K562 (cell line): Measurements from ENCODE around the gene ACVR2B. TPM values are rescaled to one million over a fixed set of nuclear protein-coding genes. Genes with fewer than 3 reads are reported as not detected.

Source experiments
- CEBPB ChIP-seq: fragments of 450-650 bp; IDR thresholded peaks from 2 replicates; pipeline ENCODE4 v1.6.1; 2016; ENCODE audit warnings: missing genetic modification characterization, missing compliant biosample characterization
- CTBP1 ChIP-seq: fragments of 450-650 bp; IDR thresholded peaks from 2 replicates; pipeline ENCODE4 v1.6.1; 2016; ENCODE audit warnings: borderline replicate concordance
- DPF2 ChIP-seq: fragments of 450-650 bp; IDR thresholded peaks from 2 replicates; pipeline ENCODE4 v1.6.1; 2016
- ETS1 ChIP-seq: conservative IDR thresholded peaks from 2 replicates; pipeline ENCODE4 v1.6.1; 2011; ENCODE audit warnings: low read depth, mild to moderate bottlenecking, low read length; ENCODE audit not compliant: control insufficient read depth
- FOXK1 ChIP-seq: sonication (generic); formaldehyde crosslinking; IDR thresholded peaks from 2 replicates; pipeline ENCODE4 v1.8.0; 2022; ENCODE audit warnings: missing genetic modification reagents, mild to moderate bottlenecking, borderline replicate concordance
- KAT7 ChIP-seq: sonication (generic); formaldehyde crosslinking; IDR thresholded peaks from 2 replicates; pipeline ENCODE4 v1.8.0; 2022; ENCODE audit warnings: missing genetic modification reagents, mild to moderate bottlenecking, borderline replicate concordance
- KLF13 ChIP-seq: fragments of 450-650 bp; IDR thresholded peaks from 2 replicates; pipeline ENCODE4 v1.6.1; 2016; ENCODE audit warnings: missing genetic modification characterization, low read depth, mild to moderate bottlenecking, missing compliant biosample characterization, moderate library complexity, borderline replicate concordance
- MCM3 ChIP-seq: fragments of 450-650 bp; IDR thresholded peaks from 2 replicates; pipeline ENCODE4 v1.6.1; 2016
- PCBP1 ChIP-seq: fragments of 200-400 bp; formaldehyde crosslinking; IDR thresholded peaks from 2 replicates; pipeline ENCODE4 v1.6.1; 2018; ENCODE audit warnings: mild to moderate bottlenecking, low read depth, low read length; ENCODE audit not compliant: poor library complexity, severe bottlenecking
- RBBP5 ChIP-seq: fragments of 200-600 bp; sonication (generic); IDR thresholded peaks from 2 replicates; pipeline ENCODE4 v1.6.1; 2012; ENCODE audit warnings: borderline replicate concordance, mild to moderate bottlenecking, low read length, control low read depth, inconsistent platforms; ENCODE audit not compliant: insufficient read depth, poor library complexity, severe bottlenecking
- SLC30A9 ChIP-seq: fragments of 250-450 bp; sonication (Bioruptor Pico); IDR thresholded peaks from 2 replicates; pipeline ENCODE4 v1.8.0; 2022; ENCODE audit warnings: mild to moderate bottlenecking, moderate library complexity
- SP1 ChIP-seq: sonication (generic); formaldehyde crosslinking; IDR thresholded peaks from 2 replicates; pipeline ENCODE4 v1.8.1; 2022; ENCODE audit warnings: mild to moderate bottlenecking, missing genetic modification reagents
- TEAD4 ChIP-seq, 2 experiments: sonication (generic) in 1 of 2; formaldehyde crosslinking in 1 of 2; IDR thresholded peaks; 2 replicates each; pipeline versions ENCODE4 v1.6.1 to v1.8.0; 2012 to 2022; ENCODE audit warnings: borderline replicate concordance in 1 of 2, inconsistent platforms in 1 of 2, low read length in 1 of 2, mild to moderate bottlenecking in 1 of 2, missing genetic modification reagents in 1 of 2
- YY1 ChIP-seq, 3 experiments: IDR thresholded peaks; 2 replicates each; pipeline ENCODE4 v1.6.1; 2011; ENCODE audit warnings: low read length in 2 of 3, mild to moderate bottlenecking in 2 of 3, moderate library complexity in 2 of 3, borderline replicate concordance in 1 of 3, control low read depth in 1 of 3, low read depth in 1 of 3; ENCODE audit not compliant: insufficient read depth in 3 of 3, insufficient replicate concordance in 2 of 3, control insufficient read depth in 1 of 3, insufficient read length in 1 of 3; ENCODE audit errors: extremely low read depth in 1 of 3
- ZNF592 ChIP-seq: fragments of 450-650 bp; IDR thresholded peaks from 2 replicates; pipeline ENCODE4 v1.6.1; 2017; ENCODE audit warnings: antibody characterized with exemption, mild to moderate bottlenecking
- polyA plus RNA-seq, 8 experiments: library from polyadenylated mRNA; depleted of rRNA in 4 of 8; stranded (reverse) in 5 of 8; unstranded in 3 of 8; fragments of >200 nt; fragmentation: Nextera tagmentation in 2 of 8; fragmentation: Illumina TruSeq in 1 of 8; extraction: Ambion mirVana in 2 of 8; extraction: Trizol in 1 of 8; gene quantifications; 2 replicates each; pipeline versions ENCODE4 v1.2.1 to v1.2.3, GENCODE V29; 2011 to 2014; ENCODE audit warnings: inconsistent platforms in 1 of 8, missing spikeins in 1 of 8
- total RNA-seq, 7 experiments: library from RNA; depleted of rRNA in 6 of 7; stranded (reverse); fragments of >200 nt in 6 of 7; fragmentation: Illumina TruSeq in 2 of 7; extraction: Trizol in 2 of 7; gene quantifications; 2 replicates each; pipeline versions ENCODE4 v1.2.1 to v1.2.3, GENCODE V29; 2011 to 2021; ENCODE audit warnings: low replicate concordance in 1 of 7
- TF ChIP-seq, protein P1 (sequence below): fragments of 450-650 bp; IDR thresholded peaks from 2 replicates; pipeline ENCODE4 v1.6.1; 2016; ENCODE audit warnings: antibody characterized with exemption
- TF ChIP-seq, protein P2 (sequence below): sonication (generic); formaldehyde crosslinking; IDR thresholded peaks from 2 replicates; pipeline ENCODE4 v1.9.0; 2022; ENCODE audit warnings: mild to moderate bottlenecking, missing genetic modification reagents

ACVR2B gene
- total and polyA plus RNA-seq, 9 of the 15 experiments (the other 6 are each of a cell fraction or from before 2014, with no cell fraction given) = 1.8 to 23.7 (median 7.1) TPM

DNA sequence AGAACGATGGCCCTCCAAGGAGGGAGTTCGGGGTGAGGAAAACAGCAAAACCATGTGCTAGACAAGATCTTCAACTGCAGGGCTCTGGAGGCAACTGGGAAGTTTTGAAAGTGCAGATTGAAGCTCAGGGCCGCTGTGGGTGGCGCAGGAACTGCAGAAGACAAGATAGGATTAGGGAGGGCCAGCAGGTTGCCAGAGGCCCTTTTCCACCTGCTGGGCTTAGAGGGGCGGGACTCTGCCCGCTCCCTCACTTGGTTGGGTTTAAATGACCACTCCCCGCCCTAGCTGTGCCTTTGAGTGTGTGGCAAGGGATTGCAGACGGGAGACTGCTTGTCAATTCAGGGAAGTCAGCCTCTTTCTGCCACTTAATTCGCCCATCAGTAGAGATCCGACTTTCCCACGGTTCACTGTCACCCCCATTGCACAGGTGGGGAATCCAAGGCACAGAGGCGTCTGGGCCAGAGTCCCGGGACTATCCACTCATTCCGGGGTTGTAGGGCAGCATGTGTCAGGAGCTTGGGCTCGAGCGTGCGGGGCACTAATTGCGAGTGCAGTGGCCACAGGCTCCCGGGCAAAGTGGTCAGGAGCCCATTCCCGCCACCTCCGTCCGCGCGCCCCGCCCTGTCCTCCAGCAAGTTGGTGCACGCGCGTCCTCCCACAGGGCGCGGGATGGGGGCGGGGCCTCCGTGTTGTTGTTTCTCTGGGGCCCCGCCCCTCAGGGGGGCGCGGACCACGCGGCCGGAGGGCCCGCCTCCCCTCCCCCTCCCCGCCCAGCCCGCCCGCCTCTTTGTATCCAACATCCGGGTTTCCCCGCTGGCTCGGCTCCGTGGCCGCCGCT, at the start of gene ACVR2B (continued):
- TF ChIP-seq ZNF592 (no peak), PCBP1 (peak; percentile 95), TEAD4 (IDR thresholded peaks at IDR 0.05; ENCODE audit: low read length) (no peak), TEAD4 (CRISPR knock-in tag; IDR thresholded peaks at IDR 0.05; ENCODE audit: borderline replicate concordance) (no peak), CEBPB (tag) (no peak), MCM3 (no peak), YY1 (IDR thresholded peaks at IDR 0.05; ENCODE audit: borderline replicate concordance in 1 of 3, control insufficient read depth in 1 of 3, extremely low read depth in 1 of 3, insufficient read depth in 3 of 3, insufficient read length in 1 of 3, insufficient replicate concordance in 2 of 3, low read depth in 1 of 3, low read length in 2 of 3) (peak; percentile 38 to 84 (median 78)), FOXK1 (CRISPR knock-in tag) (no peak), KAT7 (CRISPR knock-in tag) (0 out of 2 replicates have a peak, but pooled peaks have one; percentile 29), SP1 (peak; percentile 62; the same call in 1 of the 2 replicates), DPF2 (peak; percentile 35), CTBP1 (peak; percentile 41; the same call in 1 of the 2 replicates), RBBP5 (peak; percentile 17), KLF13 (tag) (peak; percentile 49; the same call in 1 of the 2 replicates), SLC30A9 (CRISPR knock-in tag) (no peak), ETS1 (peak; percentile 67; the same call in 1 of the 2 replicates)
- TF ChIP-seq, protein P1, sequence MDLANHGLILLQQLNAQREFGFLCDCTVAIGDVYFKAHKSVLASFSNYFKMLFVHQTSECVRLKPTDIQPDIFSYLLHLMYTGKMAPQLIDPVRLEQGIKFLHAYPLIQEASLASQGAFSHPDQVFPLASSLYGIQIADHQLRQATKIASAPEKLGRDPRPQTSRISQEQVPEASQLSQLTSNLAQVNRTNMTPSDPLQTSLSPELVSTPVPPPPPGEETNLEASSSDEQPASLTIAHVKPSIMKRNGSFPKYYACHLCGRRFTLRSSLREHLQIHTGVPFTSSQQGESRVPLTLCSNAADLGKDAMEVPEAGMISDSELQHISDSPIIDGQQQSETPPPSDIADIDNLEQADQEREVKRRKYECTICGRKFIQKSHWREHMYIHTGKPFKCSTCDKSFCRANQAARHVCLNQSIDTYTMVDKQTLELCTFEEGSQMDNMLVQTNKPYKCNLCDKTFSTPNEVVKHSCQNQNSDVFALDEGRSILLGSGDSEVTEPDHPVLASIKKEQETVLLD = peak; percentile 15; the same call in 1 of the 2 replicates
- TF ChIP-seq, protein P2, sequence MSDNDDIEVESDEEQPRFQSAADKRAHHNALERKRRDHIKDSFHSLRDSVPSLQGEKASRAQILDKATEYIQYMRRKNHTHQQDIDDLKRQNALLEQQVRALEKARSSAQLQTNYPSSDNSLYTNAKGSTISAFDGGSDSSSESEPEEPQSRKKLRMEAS (CRISPR knock-in tag) = peak; percentile 73
